BJ (cell line): ENCODE measurements around the gene TRAF7. TPM values are rescaled to one million over a fixed set of nuclear protein-coding genes. Genes with fewer than 3 reads are reported as not detected.
A peak's percentile ranks its signal among the peaks of the same experiment; 100 is the strongest.
"Not testable (repeated sequence)": the region's sequence is repeated elsewhere in the genome, so short reads cannot be mapped to it uniquely, and the experiment has no call there.

Experiments
- CTCF ChIA-PET: fragments of 350-600 bp; formaldehyde crosslinking; extraction: SDS; loops from one replicate; lab custom pipeline; 2021; ENCODE audit warnings: antibody characterized with exemption, inconsistent platforms; lab: Yijun Ruan, JAX
- POLR2A ChIA-PET: fragments of 300-600 bp; sonication (Branson Sonifier 250); formaldehyde crosslinking; extraction: SDS; loops from one replicate; lab custom pipeline; 2021; ENCODE audit warnings: antibody characterized with exemption; lab: Charles Lee
- DNase-seq: peaks from one replicate; pipeline ENCODE4 v3.0.0-alpha.2; 2011; ENCODE audit warnings: low read depth
- H3K27me3 ChIP-seq: 2 replicates; pipeline ENCODE4 v1.6.0; 2011; ENCODE audit warnings: low read length; ENCODE audit not compliant: control insufficient read depth, insufficient read depth
- H3K36me3 ChIP-seq: 2 replicates; pipeline ENCODE4 v1.5.1; 2011; ENCODE audit warnings: low read length; ENCODE audit not compliant: control insufficient read depth, insufficient read depth
- H3K4me3 ChIP-seq: 2 replicates; pipeline ENCODE4 v1.5.1; 2011; ENCODE audit warnings: low read depth, mild to moderate bottlenecking, control low read depth, low read length
- CTCF ChIP-seq: IDR thresholded peaks from 2 replicates; pipeline ENCODE4 v1.5.1; 2011; ENCODE audit warnings: low read depth, mild to moderate bottlenecking, control low read depth, inconsistent platforms, low read length, moderate library complexity; ENCODE audit not compliant: insufficient read depth
- polyA plus RNA-seq: library from polyadenylated mRNA; depleted of rRNA; stranded (reverse); fragments of >200 nt; gene quantifications from 2 replicates; pipeline ENCODE4 v1.2.3, GENCODE V29; 2011

Gene TRAF7
- polyA plus RNA-seq, 1 experiment: 68.1 TPM

- H3K36me3 ChIP-seq, DNase-seq, H3K27me3 ChIP-seq, H3K4me3 ChIP-seq, CTCF ChIA-PET, POLR2A ChIA-PET: not testable (repeated sequence)
These were observed 27.8 kb upstream of the TRAF7 start for GRCh38 chr16:2127630-2128280.

- CTCF ChIA-PET, POLR2A ChIA-PET, H3K4me3 ChIP-seq, DNase-seq, H3K36me3 ChIP-seq, H3K27me3 ChIP-seq: not testable (repeated sequence)
These were observed 26.3 kb upstream of the TRAF7 start for GRCh38 chr16:2129251-2129650.

- H3K27me3 ChIP-seq, CTCF ChIA-PET, H3K36me3 ChIP-seq, POLR2A ChIA-PET, DNase-seq, H3K4me3 ChIP-seq: not testable (repeated sequence)
These were observed 25.6 kb upstream of the TRAF7 start for GRCh38 chr16:2129890-2130447.

GRCh38 chr16:2133797-2134196, 21.8 kb upstream of the TRAF7 start:
- CTCF ChIA-PET, DNase-seq, POLR2A ChIA-PET: not testable (repeated sequence)

GRCh38 chr16:2135071-2135470, 20.5 kb upstream of the TRAF7 start:
- CTCF ChIA-PET, POLR2A ChIA-PET, DNase-seq: not testable (repeated sequence)

More at GRCh38 chr16:2133797-2134196, 21.8 kb upstream of the TRAF7 start:
- not testable (repeated sequence) for H3K36me3 ChIP-seq, H3K27me3 ChIP-seq
- H3K4me3 ChIP-seq: peak overlapping the region; percentile 38

GRCh38 chr16:2135770-2136490, 19.7 kb upstream of the TRAF7 start, which contains the start of gene PKD1:
TSS of gene PKD1 (minus strand) at chr16:2135898. CDS start at chr16:2135689, 209 bp downstream.
- not testable (repeated sequence) for H3K36me3 ChIP-seq, H3K27me3 ChIP-seq
- DNase-seq: peak; percentile 84
- POLR2A ChIA-PET: interaction anchor here (0.6 kb wide), 1 partner anchor 19 kb away, joined by 10 read pairs; the partner anchor contains the start of gene TRAF7
- CTCF ChIA-PET: interaction anchor here (1.0 kb wide), 1 partner anchor 132 kb away, joined by 3 read pairs; no protein-coding TSS in a partner anchor
- H3K4me3 ChIP-seq: peak within 1 kb of the TSS; percentile 46

More at GRCh38 chr16:2135071-2135470, 20.5 kb upstream of the TRAF7 start:
- peak overlapping the region; percentile 46 for H3K4me3 ChIP-seq
- not testable (repeated sequence) for H3K36me3 ChIP-seq, H3K27me3 ChIP-seq

GRCh38 chr16:2142942-2143877, 12.4 kb upstream of the TRAF7 start:
- H3K4me3 ChIP-seq: no peak overlapping the region
- no peak for TF ChIP-seq CTCF
- H3K36me3 ChIP-seq: no peaks in the 10 kb centered on the region
- DNase-seq: no peak
- ChIA-PET POLR2A (interaction anchor here (0.6 kb wide), 1 partner anchor 11 kb away, joined by 4 read pairs; no protein-coding TSS in a partner anchor), CTCF (interaction anchor here (1.2 to 1.8 kb wide), 3 partner anchors 119 to 139 kb away, joined by 5 to 9 read pairs (median 5); no protein-coding TSS in a partner anchor)
- H3K27me3 ChIP-seq: no peaks in the 10 kb centered on the region
